Measurements from ENCODE around the gene NAALADL2. TPM values are rescaled to one million over a fixed set of nuclear protein-coding genes. Genes with fewer than 3 reads are reported as not detected.
"Not testable (repeated sequence)": the region's sequence is repeated elsewhere in the genome, so short reads cannot be mapped to it uniquely, and the experiment has no call there.

Gene NAALADL2
- polyA plus RNA-seq, 1 donor from 2014 or later = 1.6 TPM

- H3K27me3 ChIP-seq (ENCODE audit: insufficient read depth, low read depth, low read length); H3F3A ChIP-seq (ENCODE audit: insufficient read depth, low read length, poor library complexity, severe bottlenecking); H3K9ac ChIP-seq (ENCODE audit: low read length); H3K36me3 ChIP-seq (ENCODE audit: insufficient read depth, low read length); H3K4me2 ChIP-seq (ENCODE audit: low read length); H3K9me2 ChIP-seq (ENCODE audit: insufficient read depth, low read length); H3K27ac ChIP-seq (ENCODE audit: low read length); H3K4me3 ChIP-seq (ENCODE audit: low read length); H4K20me1 ChIP-seq (ENCODE audit: insufficient read depth); H3K79me2 ChIP-seq (replicated peaks; ENCODE audit: insufficient read depth, low read length); H2AFZ ChIP-seq (ENCODE audit: low read depth, low read length); H3K9me3 ChIP-seq (ENCODE audit: low read length): not testable (repeated sequence)
These were observed 755.0 kb downstream of the NAALADL2 start for GRCh38 chr3:175614107-175614506.

DNA sequence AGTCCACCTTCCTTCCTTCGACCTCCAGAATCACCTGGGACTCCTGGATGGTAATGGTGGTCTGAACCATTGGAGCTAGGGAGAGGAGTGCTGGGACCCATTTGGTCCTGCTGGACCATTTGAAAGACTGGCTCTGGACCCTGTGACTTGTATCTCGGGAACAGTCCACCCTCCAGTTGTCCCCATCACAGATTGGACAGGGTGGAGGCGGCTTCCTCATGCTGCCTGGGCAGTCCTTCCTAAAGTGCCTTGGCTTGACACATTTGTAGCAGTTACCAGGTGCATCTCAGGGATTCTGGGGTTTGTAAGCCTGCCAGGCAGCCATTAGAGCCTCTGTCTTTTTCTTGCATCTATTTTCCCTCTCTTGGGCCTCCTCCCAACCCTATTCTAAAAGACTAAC lies 758.1 kb downstream of the NAALADL2 start:
- H3K4me2 ChIP-seq (ENCODE audit: low read length) = no peak overlapping the region
- H4K20me1 ChIP-seq (ENCODE audit: insufficient read depth) = no peaks in the 10 kb centered on the region
- H3K9me2 ChIP-seq (ENCODE audit: insufficient read depth, low read length) = no peaks in the 10 kb centered on the region
- TF ChIP-seq CTCF (IDR thresholded peaks at IDR 0.05; ENCODE audit: poor library complexity, severe bottlenecking) (no peak), EZH2 (IDR thresholded peaks at IDR 0.05; ENCODE audit: borderline replicate concordance, insufficient read depth, low read length, poor library complexity, severe bottlenecking) (no peak), EP300 (conservative IDR thresholded peaks at IDR 0.05; ENCODE audit: poor library complexity, severe bottlenecking) (no peak)
- H3K36me3 ChIP-seq (ENCODE audit: insufficient read depth, low read length) = no peaks in the 10 kb centered on the region
- no peak overlapping the region for H2AFZ ChIP-seq (ENCODE audit: low read depth, low read length)
- H3K9ac ChIP-seq (ENCODE audit: low read length) = no peak overlapping the region
- H3K9me3 ChIP-seq (ENCODE audit: low read length) = peaks cover 3% of the 10 kb centered on the region
- no peak overlapping the region for H3K4me3 ChIP-seq (ENCODE audit: low read length)
- H3K79me2 ChIP-seq (replicated peaks; ENCODE audit: insufficient read depth, low read length) = no peaks in the 10 kb centered on the region
- no peaks in the 10 kb centered on the region for H3K27me3 ChIP-seq (ENCODE audit: insufficient read depth, low read depth, low read length)
- no peaks in the 10 kb centered on the region for H3F3A ChIP-seq (ENCODE audit: insufficient read depth, low read length, poor library complexity, severe bottlenecking)
- H3K27ac ChIP-seq (ENCODE audit: low read length) = no peak overlapping the region

DNA sequence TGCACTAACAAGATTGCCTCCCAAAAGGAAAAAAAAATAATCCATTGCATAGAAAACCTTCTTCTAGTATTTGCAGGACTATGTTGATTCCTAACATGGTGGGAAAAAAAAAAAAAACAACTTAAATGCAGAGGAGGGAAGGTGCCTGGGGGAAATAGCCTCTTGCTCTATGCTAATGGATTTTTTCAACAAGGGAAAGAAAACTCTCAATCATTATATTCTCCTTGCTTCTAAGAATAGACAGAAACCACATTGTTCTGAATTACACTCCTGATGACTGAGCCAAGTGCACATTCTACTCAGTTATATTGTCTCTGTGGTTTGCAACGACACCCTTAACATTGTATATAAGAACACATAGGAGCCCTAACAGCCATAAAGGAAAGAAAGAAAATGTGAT lies 760.2 kb downstream of the NAALADL2 start:
- no peak overlapping the region for H3K4me3 ChIP-seq (ENCODE audit: low read length)
- no peak for TF ChIP-seq EP300 (conservative IDR thresholded peaks at IDR 0.05; ENCODE audit: poor library complexity, severe bottlenecking)
- no peak for TF ChIP-seq RAD21 (conservative IDR thresholded peaks at IDR 0.05)
- TF ChIP-seq MXI1 (conservative IDR thresholded peaks at IDR 0.05; ENCODE audit: poor library complexity, severe bottlenecking) = no peak
- TF ChIP-seq CTCF (IDR thresholded peaks at IDR 0.05; ENCODE audit: poor library complexity, severe bottlenecking) = no peak
- no peak for TF ChIP-seq TAF1 (IDR thresholded peaks at IDR 0.05; ENCODE audit: low read depth)
- no peak for TF ChIP-seq SMC3 (conservative IDR thresholded peaks at IDR 0.05; ENCODE audit: poor library complexity)
- TF ChIP-seq EZH2 (IDR thresholded peaks at IDR 0.05; ENCODE audit: borderline replicate concordance, insufficient read depth, low read length, poor library complexity, severe bottlenecking) = no peak
- TF ChIP-seq REST (IDR thresholded peaks at IDR 0.05; ENCODE audit: borderline replicate concordance) = no peak
- TF ChIP-seq POLR2AphosphoS5 (IDR thresholded peaks at IDR 0.05) = no peak
- peaks cover 3% of the 10 kb centered on the region for H3K9me3 ChIP-seq (ENCODE audit: low read length)
- H3K9ac ChIP-seq (ENCODE audit: low read length) = no peak overlapping the region
- no peaks in the 10 kb centered on the region for H4K20me1 ChIP-seq (ENCODE audit: insufficient read depth)
- H2AFZ ChIP-seq (ENCODE audit: low read depth, low read length) = no peak overlapping the region
- H3K36me3 ChIP-seq (ENCODE audit: insufficient read depth, low read length) = no peaks in the 10 kb centered on the region
- H3K4me2 ChIP-seq (ENCODE audit: low read length) = no peak overlapping the region
- H3F3A ChIP-seq (ENCODE audit: insufficient read depth, low read length, poor library complexity, severe bottlenecking) = no peaks in the 10 kb centered on the region
- no peaks in the 10 kb centered on the region for H3K9me2 ChIP-seq (ENCODE audit: insufficient read depth, low read length)
- H3K27me3 ChIP-seq (ENCODE audit: insufficient read depth, low read depth, low read length) = no peaks in the 10 kb centered on the region
- no peak overlapping the region for H3K27ac ChIP-seq (ENCODE audit: low read length)
- H3K79me2 ChIP-seq (replicated peaks; ENCODE audit: insufficient read depth, low read length) = no peaks in the 10 kb centered on the region
